Measurements from ENCODE around the gene FAR2. TPM values are rescaled to one million over a fixed set of nuclear protein-coding genes. Genes with fewer than 3 reads are reported as not detected.
"Not testable (repeated sequence)": the region's sequence is repeated elsewhere in the genome, so short reads cannot be mapped to it uniquely, and the experiment has no call there.

FAR2 gene
- 10 to 100 TPM; 38.2 to 48.0 (median 43.3) TPM for polyA plus RNA-seq (ENCODE audit: insufficient read length in 4 of 4)

GRCh38 chr12:29148911-29149690 lies at the start of gene FAR2:
FAR2 (plus strand) TSS chr12:29149278; CDS start chr12:29270450, 121,172 bp downstream.
- no peak for DNase-seq (ENCODE audit: low read depth in 4 of 4, low spot score in 3 of 4)

- DNase-seq (ENCODE audit: low read depth in 4 of 4, low spot score in 3 of 4): no peak
Measured at GRCh38 chr12:29102741-29103140, 46.3 kb upstream of the FAR2 start.

GRCh38 chr12:29103539-29103974 lies 45.5 kb upstream of the FAR2 start:
- no peak for DNase-seq (ENCODE audit: low read depth in 4 of 4, low spot score in 3 of 4)

- no peak for DNase-seq (ENCODE audit: low read depth in 4 of 4, low spot score in 3 of 4)
Measured at GRCh38 chr12:29104516-29104915, 44.6 kb upstream of the FAR2 start.

GRCh38 chr12:29110506-29111442 lies 38.3 kb upstream of the FAR2 start:
- no peak for DNase-seq (ENCODE audit: low read depth in 4 of 4, low spot score in 3 of 4)

- DNase-seq (ENCODE audit: low read depth in 4 of 4, low spot score in 3 of 4): no peak
Measured at GRCh38 chr12:29113101-29113500, 36.0 kb upstream of the FAR2 start.

- DNase-seq (ENCODE audit: low read depth in 4 of 4, low spot score in 3 of 4): peak in 2 of 4 donors; percentile 3 to 18
Measured at GRCh38 chr12:29116414-29116813, 32.7 kb upstream of the FAR2 start.

- no peak for DNase-seq (ENCODE audit: low read depth in 4 of 4, low spot score in 3 of 4)
Measured at GRCh38 chr12:29131539-29131938, 17.5 kb upstream of the FAR2 start.

- no peak for DNase-seq (ENCODE audit: low read depth in 4 of 4, low spot score in 3 of 4)
Measured at GRCh38 chr12:29132316-29132715, 16.8 kb upstream of the FAR2 start.

GRCh38 chr12:29133181-29133580 lies 15.9 kb upstream of the FAR2 start:
- no peak for DNase-seq (ENCODE audit: low read depth in 4 of 4, low spot score in 3 of 4)

GRCh38 chr12:29133680-29134079 lies 15.4 kb upstream of the FAR2 start:
- no peak for DNase-seq (ENCODE audit: low read depth in 4 of 4, low spot score in 3 of 4)

GRCh38 chr12:29138256-29138655 lies 10.8 kb upstream of the FAR2 start:
- not testable (repeated sequence) for DNase-seq (ENCODE audit: low read depth in 4 of 4, low spot score in 3 of 4)

- not testable (repeated sequence) for DNase-seq (ENCODE audit: low read depth in 4 of 4, low spot score in 3 of 4)
Measured at GRCh38 chr12:29138855-29139254, 10.2 kb upstream of the FAR2 start.

GRCh38 chr12:29145372-29146170 lies 3.5 kb upstream of the FAR2 start:
- DNase-seq (ENCODE audit: low read depth in 4 of 4, low spot score in 3 of 4): no peak

- DNase-seq (ENCODE audit: low read depth in 4 of 4, low spot score in 3 of 4): no peak
Measured at GRCh38 chr12:29146196-29146595, 2.9 kb upstream of the FAR2 start.

GRCh38 chr12:29147731-29148595 lies 1.1 kb upstream of the FAR2 start:
- no peak for DNase-seq (ENCODE audit: low read depth in 4 of 4, low spot score in 3 of 4)

- no peak for DNase-seq (ENCODE audit: low read depth in 4 of 4, low spot score in 3 of 4)
Measured at GRCh38 chr12:29148596-29148910, 525 bp upstream of the FAR2 start.

- DNase-seq (ENCODE audit: low read depth in 4 of 4, low spot score in 3 of 4): no peak
Measured at GRCh38 chr12:29149691-29150281, 708 bp downstream of the FAR2 start.

- DNase-seq (ENCODE audit: low read depth in 4 of 4, low spot score in 3 of 4): no peak
Measured at GRCh38 chr12:29150462-29150861, 1.4 kb downstream of the FAR2 start.

Data from right renal pelvis (tissue), 4 donors.